DMS114 treated with DMSO at 0.1 percent for 48 hours (cell line): Measurements from ENCODE around the gene ENTPD6.

ENCODE experiments used
- DNase-seq: peaks from one replicate; lab custom pipeline; 2025; ENCODE audit not compliant: unreplicated experiment; lab: John Stamatoyannopoulos, UW

ENTPD6 gene

DNA sequence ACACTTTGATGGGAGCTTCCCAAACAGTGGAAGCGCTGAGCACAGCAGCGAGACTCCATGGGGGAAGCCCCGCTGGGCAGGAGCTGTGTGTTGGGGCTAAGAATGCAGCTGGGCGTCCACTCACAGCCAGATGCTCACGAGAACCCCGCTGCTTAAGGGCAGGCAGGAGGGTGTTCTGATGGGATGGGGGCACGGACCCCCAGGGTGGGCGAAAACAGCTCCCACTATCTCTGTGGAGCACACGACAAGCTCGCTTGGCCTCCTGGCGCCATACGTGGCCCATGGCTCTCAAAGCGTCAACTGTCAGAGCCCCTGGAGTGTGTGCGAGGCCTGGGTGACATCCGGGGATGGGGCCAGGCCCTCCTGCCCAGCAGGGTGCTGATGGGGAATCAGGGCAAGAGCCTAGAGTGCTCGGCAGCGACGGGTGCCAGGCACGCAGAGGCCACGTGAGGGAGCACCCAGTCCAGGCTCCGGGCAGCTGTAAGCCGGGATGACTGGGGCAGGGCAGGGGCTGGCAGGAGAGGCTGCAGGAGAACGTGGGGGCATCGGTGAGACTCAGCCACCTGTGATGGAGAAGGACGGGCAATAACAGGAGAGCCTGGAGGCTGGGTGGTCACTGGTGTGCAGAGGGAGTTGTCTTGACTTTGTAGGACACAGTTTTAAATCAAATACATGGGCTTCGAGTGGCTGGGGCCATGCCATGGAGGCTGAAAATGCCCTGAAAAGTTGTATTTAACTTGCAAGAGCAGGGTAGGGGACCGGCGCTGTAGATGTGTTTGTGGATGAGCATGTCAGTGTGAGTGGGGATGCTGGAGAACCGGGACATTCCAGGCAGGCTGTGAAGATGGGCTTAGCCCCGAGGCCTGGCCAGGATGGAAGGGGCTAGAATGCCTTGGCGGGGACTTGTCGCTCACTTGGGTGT lies 79.6 kb downstream of the ENTPD6 start:
- no peak for DNase-seq

DNA sequence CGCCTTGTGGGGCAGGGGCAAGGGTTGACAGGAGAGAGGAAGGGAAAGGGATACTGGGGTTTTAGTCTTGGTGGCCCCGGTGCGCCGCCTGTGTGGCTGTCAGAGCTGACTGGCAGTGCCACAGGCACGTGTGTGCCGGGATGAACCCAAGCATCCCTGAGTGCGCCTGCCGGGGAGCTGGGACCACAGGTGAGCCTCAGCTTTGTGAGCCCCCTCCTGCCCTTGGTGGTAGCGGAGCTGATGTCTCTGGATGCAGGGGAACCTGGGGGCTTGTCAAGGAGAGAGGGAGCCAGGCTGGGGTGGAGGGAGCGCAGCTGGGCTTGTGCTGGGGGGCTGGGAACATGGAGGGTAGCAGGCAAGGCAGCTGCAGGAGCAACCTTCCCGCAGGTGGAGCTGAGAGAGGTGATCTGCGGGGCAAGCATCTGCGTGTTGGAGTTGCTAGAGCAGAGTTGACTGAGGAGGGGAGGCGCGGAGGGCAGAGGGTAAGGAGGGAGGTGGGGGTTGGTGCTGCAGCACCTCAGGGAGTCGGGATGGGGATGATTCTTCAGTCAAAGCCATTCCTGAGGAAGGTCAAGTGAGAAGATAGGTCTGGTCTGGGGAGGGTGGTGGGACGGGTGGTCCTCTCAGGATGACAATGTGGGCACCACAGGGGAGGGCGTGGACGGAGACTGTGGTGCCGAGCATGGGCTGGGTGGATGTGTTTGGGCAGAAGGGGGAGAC lies 80.5 kb downstream of the ENTPD6 start:
- DNase-seq = no peak
